CD4-positive, alpha-beta memory T cell (primary cell): ENCODE data around the gene CCDC177. TPM values are rescaled to one million over a fixed set of nuclear protein-coding genes. Genes with fewer than 3 reads are reported as not detected.

Source experiments
- CTCF ChIA-PET: fragments of 350-600 bp; sonication (Branson Sonifier 250); formaldehyde crosslinking; loops from one replicate; lab custom pipeline; 2021; ENCODE audit warnings: inconsistent platforms; ENCODE audit not compliant: partially characterized antibody; lab: Charles Lee
- POLR2A ChIA-PET: fragments of 350-600 bp; sonication (Branson Sonifier 250); formaldehyde crosslinking; loops from one replicate; lab custom pipeline; 2021; ENCODE audit not compliant: partially characterized antibody; lab: Charles Lee
- DNase-seq, 5 donors: peaks; one replicate each; pipeline versions ENCODE4 v3.0.0 to v3.0.0-alpha.2; 2020 to 2022; ENCODE audit warnings: mixed read lengths in 1 of 5
- H3K27ac ChIP-seq: one replicate; pipeline ENCODE4 v1.7.0; 2013; ENCODE audit warnings: low read depth, low read length
- H3K27me3 ChIP-seq: 2 replicates; pipeline ENCODE4 v1.7.0; 2013; ENCODE audit warnings: mild to moderate bottlenecking, low read length, moderate library complexity; ENCODE audit not compliant: insufficient read depth
- H3K36me3 ChIP-seq: 2 replicates; pipeline ENCODE4 v1.7.0; 2013; ENCODE audit warnings: mild to moderate bottlenecking, low read length, moderate library complexity; ENCODE audit not compliant: insufficient read depth
- H3K4me1 ChIP-seq: 2 replicates; pipeline ENCODE4 v1.7.0; 2013; ENCODE audit warnings: mild to moderate bottlenecking, low read length, moderate library complexity; ENCODE audit not compliant: insufficient read depth
- H3K4me3 ChIP-seq, 2 donors: one replicate each; pipeline ENCODE4 v1.7.0; 2013; ENCODE audit warnings: low read length in 2 of 2, mild to moderate bottlenecking in 1 of 2
- H3K9me3 ChIP-seq, 2 donors: one replicate each; pipeline ENCODE4 v1.7.0; 2013; ENCODE audit warnings: low read length in 2 of 2, control low read depth in 1 of 2; ENCODE audit not compliant: control insufficient read depth in 1 of 2
- H3K27ac Mint-ChIP-seq, 7 donors: one replicate each; pipeline ENCODE4 v1.8.0; 2020 to 2021; ENCODE audit warnings: mixed read lengths in 7 of 7, mild to moderate bottlenecking in 6 of 7, inconsistent platforms in 3 of 7, moderate library complexity in 3 of 7
- H3K27me3 Mint-ChIP-seq, 2 donors: one replicate each; pipeline ENCODE4 v1.8.0; 2020 to 2021; ENCODE audit warnings: mixed read lengths in 2 of 2
- H3K36me3 Mint-ChIP-seq, 2 donors: one replicate each; pipeline ENCODE4 v1.8.0; 2020 to 2021; ENCODE audit warnings: mixed read lengths in 2 of 2, inconsistent platforms in 1 of 2, mild to moderate bottlenecking in 1 of 2
- H3K4me1 Mint-ChIP-seq, 4 donors: one replicate each; pipeline ENCODE4 v1.8.0; 2020 to 2021; ENCODE audit warnings: mixed read lengths in 4 of 4, mild to moderate bottlenecking in 1 of 4
- H3K4me3 Mint-ChIP-seq, 8 donors: one replicate each; pipeline ENCODE4 v1.8.0; 2020 to 2021; ENCODE audit warnings: mixed read lengths in 8 of 8, mild to moderate bottlenecking in 7 of 8, moderate library complexity in 6 of 8, inconsistent platforms in 3 of 8
- H3K9me3 Mint-ChIP-seq, 8 donors: one replicate each; pipeline ENCODE4 v1.8.0; 2020 to 2021; ENCODE audit warnings: mixed read lengths in 8 of 8, mild to moderate bottlenecking in 5 of 8, inconsistent platforms in 3 of 8, moderate library complexity in 1 of 8
- intact Hi-C: fragments of 100-400 bp; cut with micrococcal nuclease; formaldehyde crosslinking; loops from one replicate; pipeline ENCODE4 v1.15.1; 2023
- polyA plus RNA-seq, 2 donors: library from polyadenylated mRNA; unstranded; fragments of 300-500 nt; fragmentation: Illumina TruSeq; gene quantifications; one replicate each; pipeline ENCODE4 v1.2.3, GENCODE V29; 2021
- total RNA-seq, 2 experiments: library from RNA; stranded (reverse); gene quantifications; one replicate each; pipeline ENCODE4 v1.2.3, GENCODE V29; 2021

CCDC177 gene
- total and polyA plus RNA-seq, 4 experiments from 2014 or later, result not detected

DNA sequence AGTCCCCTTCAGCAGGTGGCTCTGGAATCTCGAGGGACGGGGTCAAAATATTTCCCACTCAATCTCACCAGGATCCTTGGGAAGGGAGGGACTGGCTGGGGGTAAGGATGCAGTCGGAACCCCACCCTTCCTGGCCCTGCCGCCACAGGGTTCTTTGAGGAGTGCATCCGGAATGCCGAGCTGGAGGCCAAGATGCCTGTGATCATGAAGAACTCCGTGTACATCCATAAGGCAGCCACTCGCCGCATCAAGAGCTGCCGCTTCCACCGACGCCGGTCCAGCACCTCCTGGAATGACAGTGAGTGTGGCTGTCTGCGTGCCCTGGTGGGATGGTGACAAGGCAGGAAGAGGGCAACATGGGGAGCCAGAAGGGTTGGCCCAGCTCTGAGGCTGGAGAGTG lies 47.0 kb downstream of the CCDC177 start:
- POLR2A ChIA-PET, result no interaction called here
- Mint-ChIP-seq H3K27ac (no peak overlapping the region), H3K27me3 (peaks cover 0 to 1% of the 10 kb centered on the region in 2 donors), H3K4me3 (no peak overlapping the region), H3K4me1 (no peaks in the 10 kb centered on the region), H3K36me3 (no peaks in the 10 kb centered on the region), H3K9me3 (no peaks in the 10 kb centered on the region)
- Histone ChIP-seq H3K27me3 (no peaks in the 10 kb centered on the region), H3K36me3 (no peaks in the 10 kb centered on the region), H3K9me3 (no peaks in the 10 kb centered on the region), H3K27ac (no peak overlapping the region), H3K4me3 (no peak overlapping the region), H3K4me1 (no peaks in the 10 kb centered on the region)
- DNase-seq, result no peak
- intact Hi-C loops, result no loop called here
- CTCF ChIA-PET, result no interaction called here

- H3K27me3 ChIP-seq, result no peaks in the 10 kb centered on the region
- H3K36me3 ChIP-seq, result no peaks in the 10 kb centered on the region
- no peaks in the 10 kb centered on the region for H3K36me3 Mint-ChIP-seq
- no peaks in the 10 kb centered on the region for H3K9me3 Mint-ChIP-seq
- no peak overlapping the region for H3K27ac Mint-ChIP-seq
- H3K27me3 Mint-ChIP-seq, result peaks cover 0 to 3% of the 10 kb centered on the region in 2 donors
- no peaks in the 10 kb centered on the region for H3K4me1 ChIP-seq
- POLR2A ChIA-PET, result no interaction called here
- no peak overlapping the region for H3K4me3 Mint-ChIP-seq
- H3K9me3 ChIP-seq, result no peaks in the 10 kb centered on the region
- no peak overlapping the region for H3K27ac ChIP-seq
- H3K4me1 Mint-ChIP-seq, result no peaks in the 10 kb centered on the region
- no peak overlapping the region for H3K4me3 ChIP-seq
- intact Hi-C loops, result no loop called here
- DNase-seq, result no peak
- CTCF ChIA-PET, result no interaction called here
Measured at GRCh38 chr14:69525896-69526295, 48.8 kb downstream of the CCDC177 start.

DNA sequence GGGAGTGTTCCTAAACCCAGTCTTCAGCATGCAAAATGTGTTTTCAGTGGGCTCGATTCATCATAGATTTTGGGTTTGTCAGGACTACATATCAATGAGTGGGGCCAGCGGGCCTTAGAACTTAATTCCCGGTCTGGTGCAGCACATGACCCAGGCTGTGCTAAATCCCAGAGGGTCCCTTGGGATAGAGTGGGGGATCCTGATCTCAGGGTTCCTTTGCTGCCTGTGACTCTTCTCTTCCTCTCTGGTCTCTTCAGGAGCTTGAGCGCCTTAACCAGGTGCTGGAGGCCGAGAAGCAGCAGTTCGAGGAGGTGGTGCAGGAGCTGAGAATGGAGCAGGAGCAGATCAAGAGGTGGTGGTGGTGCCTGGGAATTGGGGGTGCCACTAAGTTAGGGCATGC lies 52.6 kb downstream of the CCDC177 start:
- no peak overlapping the region for H3K27ac ChIP-seq
- Mint-ChIP-seq H3K9me3 (no peaks in the 10 kb centered on the region), H3K27me3 (peaks cover 8 to 9% of the 10 kb centered on the region in 2 donors), H3K4me1 (no peaks in the 10 kb centered on the region), H3K27ac (no peak overlapping the region), H3K4me3 (no peak overlapping the region), H3K36me3 (no peaks in the 10 kb centered on the region)
- intact Hi-C loops, result no loop called here
- POLR2A ChIA-PET, result no interaction called here
- CTCF ChIA-PET, result interaction anchor here (0.6 kb wide), 1 partner anchor 215 kb away, joined by 3 read pairs; no protein-coding TSS in a partner anchor
- H3K9me3 ChIP-seq, result no peaks in the 10 kb centered on the region
- H3K4me1 ChIP-seq, result no peaks in the 10 kb centered on the region
- no peak for DNase-seq
- no peak overlapping the region for H3K4me3 ChIP-seq
- H3K27me3 ChIP-seq, result no peaks in the 10 kb centered on the region
- H3K36me3 ChIP-seq, result no peaks in the 10 kb centered on the region

Other genes starting within 250 kb of the CCDC177 start
- gene ERH, start 176.6 kb downstream of the CCDC177 start, total RNA-seq, result 100 to 1,000 TPM; 118 to 135 TPM
- gene ERH, start 176.6 kb downstream of the CCDC177 start, polyA plus RNA-seq, result 10 to 100 TPM; 44.6 to 63.6 TPM
- gene SLC39A9, start 176.2 kb downstream of the CCDC177 start, total RNA-seq, result 10 to 100 TPM; 33.7 to 38.6 TPM
- 10 to 100 TPM; 17.9 to 18.6 TPM for gene SLC39A9, start 176.2 kb downstream of the CCDC177 start, polyA plus RNA-seq
- under 1 TPM; 0.30 to 0.32 TPM for gene PLEKHD1, start 90.1 kb downstream of the CCDC177 start, total RNA-seq
- under 1 TPM in 1 of 2 donors, not detected in 1; 0.13 TPM for gene PLEKHD1, start 90.1 kb downstream of the CCDC177 start, polyA plus RNA-seq
- gene SUSD6, start 36.7 kb upstream of the CCDC177 start, total RNA-seq, result 10 to 100 TPM; 61.5 to 62.0 TPM
- 10 to 100 TPM in 1 of 2 donors, 1 to 10 TPM in 1; 4.8 to 10.8 TPM for gene SUSD6, start 36.7 kb upstream of the CCDC177 start, polyA plus RNA-seq
- gene SRSF5, start 192.3 kb upstream of the CCDC177 start, total RNA-seq, result 100 to 1,000 TPM; 946 to 964 TPM
- 1,000 to 10,000 TPM in 1 of 2 donors, 100 to 1,000 TPM in 1; 920 to 1,159 TPM for gene SRSF5, start 192.3 kb upstream of the CCDC177 start, polyA plus RNA-seq
- not detected for gene SLC10A1, start 222.4 kb upstream of the CCDC177 start, total RNA-seq
- gene SLC10A1, start 222.4 kb upstream of the CCDC177 start, polyA plus RNA-seq, result not detected